Measurements from ENCODE around the gene FALEC.

The FALEC gene

DNA sequence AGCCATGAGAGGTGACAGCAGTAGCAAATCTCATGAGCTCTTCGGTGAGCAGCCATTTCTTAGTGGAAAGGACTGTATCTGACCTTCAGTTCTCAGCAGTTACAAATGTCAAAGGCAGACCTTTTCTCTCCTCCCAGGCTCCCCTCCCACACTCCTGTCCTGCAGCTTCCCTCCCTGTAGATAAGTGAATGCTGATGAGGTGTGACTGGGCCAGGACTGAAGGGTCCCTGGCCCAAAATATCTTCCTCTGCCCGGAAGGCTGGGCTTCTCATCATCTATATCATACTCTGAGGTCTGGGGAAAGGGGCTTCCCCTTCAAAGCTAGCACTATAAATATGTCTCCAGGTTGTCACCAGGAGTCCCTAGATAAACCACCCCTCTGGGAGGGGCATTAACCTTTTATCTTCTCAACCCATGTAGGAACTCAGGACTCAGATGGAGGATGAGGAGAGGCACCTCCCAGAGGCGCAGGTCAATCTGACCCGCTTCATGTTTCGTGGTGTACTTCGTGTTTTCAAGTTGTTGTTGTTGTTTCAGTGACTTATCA, 30.0 kb downstream of the FALEC start:
- no peak for DNase-seq (ENCODE audit: low read depth)

GRCh38 chr1:150546294-150546937, 30.9 kb downstream of the FALEC start:
- no peak for DNase-seq (ENCODE audit: low read depth)

GRCh38 chr1:150548324-150548631, 32.7 kb downstream of the FALEC start:
- DNase-seq (ENCODE audit: low read depth) = no peak

DNA sequence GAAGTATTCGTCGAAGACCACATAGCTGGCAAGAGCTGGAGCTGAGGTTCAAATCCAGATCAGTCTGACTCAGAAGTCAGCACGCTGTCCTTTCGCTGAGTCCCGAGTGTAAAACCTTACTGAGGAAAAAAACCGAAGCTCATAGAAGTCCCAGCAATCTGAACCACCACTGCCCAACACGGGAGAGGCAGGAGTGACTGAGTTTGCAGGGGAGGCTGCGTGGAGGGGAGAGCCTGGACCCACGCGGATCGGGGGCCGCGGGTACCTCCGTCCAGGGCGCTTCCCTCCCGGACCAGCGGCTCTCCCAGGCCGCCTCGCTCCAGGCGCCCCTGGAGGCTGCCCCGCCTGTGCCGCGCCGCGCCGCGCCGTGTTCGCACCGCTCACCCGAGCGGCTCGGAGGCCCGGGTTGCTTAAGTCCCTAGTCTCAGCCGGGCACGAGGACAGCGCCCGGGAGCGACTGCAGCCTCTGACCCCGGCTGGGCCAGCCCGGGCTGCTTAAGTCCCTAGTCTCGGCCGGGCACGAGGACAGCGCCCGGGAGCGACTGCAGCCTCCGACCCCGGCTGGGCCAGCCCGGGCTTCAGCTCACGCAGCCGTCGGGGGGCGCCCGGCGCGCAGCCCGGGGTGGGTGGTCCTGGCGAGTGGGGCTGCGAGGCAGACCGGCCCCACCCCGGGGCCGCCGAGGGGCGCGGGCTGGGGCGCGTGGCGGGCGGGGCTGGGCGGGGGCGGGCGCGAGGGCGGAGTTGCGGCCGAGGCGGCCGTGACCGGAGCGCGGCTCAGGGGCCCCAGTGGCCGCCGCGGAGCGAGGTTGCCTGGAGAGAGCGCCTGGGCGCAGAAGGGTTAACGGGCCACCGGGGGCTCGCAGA, 33.3 kb downstream of the FALEC start, which contains the start of gene ADAMTSL4:
TSS of gene ADAMTSL4 (plus strand) at position 777 of the 864 bp plus-strand sequence. CDS start 2,881 bp downstream, outside the sequence.
- DNase-seq (ENCODE audit: low read depth) = no peak

- DNase-seq (ENCODE audit: low read depth) = no peak
Observed at GRCh38 chr1:150549496-150550221, 34.1 kb downstream of the FALEC start.

- DNase-seq (ENCODE audit: low read depth) = no peak
Observed at GRCh38 chr1:150550222-150551050, 34.9 kb downstream of the FALEC start.

GRCh38 chr1:150551051-150551783, 35.7 kb downstream of the FALEC start:
- no peak for DNase-seq (ENCODE audit: low read depth)

- no peak for DNase-seq (ENCODE audit: low read depth)
Observed at GRCh38 chr1:150551784-150552127, 36.2 kb downstream of the FALEC start.

DNA sequence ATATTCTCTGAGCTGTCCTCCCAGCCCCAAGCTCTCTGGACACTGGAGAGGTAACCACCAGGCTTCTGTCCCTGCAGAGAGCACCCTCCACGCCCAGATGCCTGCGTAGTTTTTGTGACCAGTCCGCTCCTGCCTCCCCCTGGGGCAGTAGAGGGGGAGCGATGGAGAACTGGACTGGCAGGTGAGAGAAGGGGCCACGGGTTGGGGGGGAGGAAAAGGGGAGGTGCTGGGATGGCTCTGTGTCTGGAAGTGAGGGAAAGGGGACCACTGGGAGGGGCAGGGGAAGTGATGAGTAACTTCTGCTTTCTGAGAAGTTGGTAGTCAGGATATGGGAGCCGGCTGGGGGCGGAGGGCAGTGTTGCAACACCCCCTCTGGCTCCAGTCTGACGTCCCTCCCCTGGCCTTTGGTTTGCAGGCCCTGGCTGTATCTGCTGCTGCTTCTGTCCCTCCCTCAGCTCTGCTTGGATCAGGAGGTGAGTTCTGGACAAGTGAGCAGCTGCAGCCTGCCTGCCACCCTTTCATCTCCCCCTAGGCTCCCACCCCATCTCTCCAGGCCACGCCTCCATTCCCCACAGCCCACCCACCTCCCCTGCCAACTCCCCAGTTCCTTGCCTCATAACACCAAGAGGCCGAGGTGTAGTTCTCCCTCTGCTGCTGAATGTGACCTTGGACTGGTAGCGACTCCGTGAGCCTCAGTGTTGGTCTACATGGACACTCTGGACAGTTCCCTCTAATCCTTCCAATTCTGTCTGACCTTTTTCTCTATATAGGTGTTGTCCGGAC, 36.8 kb downstream of the FALEC start:
- DNase-seq (ENCODE audit: low read depth) = no peak

DNA sequence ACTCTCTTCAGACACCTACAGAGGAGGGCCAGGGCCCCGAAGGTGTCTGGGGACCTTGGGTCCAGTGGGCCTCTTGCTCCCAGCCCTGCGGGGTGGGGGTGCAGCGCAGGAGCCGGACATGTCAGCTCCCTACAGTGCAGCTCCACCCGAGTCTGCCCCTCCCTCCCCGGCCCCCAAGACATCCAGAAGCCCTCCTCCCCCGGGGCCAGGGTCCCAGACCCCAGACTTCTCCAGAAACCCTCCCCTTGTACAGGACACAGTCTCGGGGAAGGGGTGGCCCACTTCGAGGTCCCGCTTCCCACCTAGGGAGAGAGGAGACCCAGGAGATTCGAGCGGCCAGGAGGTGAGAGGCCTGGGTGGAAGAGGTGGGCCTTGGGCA, 37.3 kb downstream of the FALEC start:
- no peak for DNase-seq (ENCODE audit: low read depth)

DNA sequence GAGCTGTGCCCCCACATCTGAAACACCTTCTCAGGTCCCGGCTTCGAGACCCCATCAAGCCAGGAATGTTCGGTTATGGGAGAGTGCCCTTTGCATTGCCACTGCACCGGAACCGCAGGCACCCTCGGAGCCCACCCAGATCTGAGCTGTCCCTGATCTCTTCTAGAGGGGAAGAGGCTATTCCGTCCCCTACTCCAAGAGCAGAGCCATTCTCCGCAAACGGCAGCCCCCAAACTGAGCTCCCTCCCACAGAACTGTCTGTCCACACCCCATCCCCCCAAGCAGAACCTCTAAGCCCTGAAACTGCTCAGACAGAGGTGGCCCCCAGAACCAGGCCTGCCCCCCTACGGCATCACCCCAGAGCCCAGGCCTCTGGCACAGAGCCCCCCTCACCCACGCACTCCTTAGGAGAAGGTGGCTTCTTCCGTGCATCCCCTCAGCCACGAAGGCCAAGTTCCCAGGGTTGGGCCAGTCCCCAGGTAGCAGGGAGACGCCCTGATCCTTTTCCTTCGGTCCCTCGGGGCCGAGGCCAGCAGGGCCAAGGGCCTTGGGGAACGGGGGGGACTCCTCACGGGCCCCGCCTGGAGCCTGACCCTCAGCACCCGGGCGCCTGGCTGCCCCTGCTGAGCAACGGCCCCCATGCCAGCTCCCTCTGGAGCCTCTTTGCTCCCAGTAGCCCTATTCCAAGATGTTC, 38.0 kb downstream of the FALEC start:
- DNase-seq (ENCODE audit: low read depth) = no peak

- DNase-seq (ENCODE audit: low read depth) = no peak
Observed at GRCh38 chr1:150554086-150554452, 38.5 kb downstream of the FALEC start.

GRCh38 chr1:150555198-150555970, 39.8 kb downstream of the FALEC start:
- no peak for DNase-seq (ENCODE audit: low read depth)

DNA sequence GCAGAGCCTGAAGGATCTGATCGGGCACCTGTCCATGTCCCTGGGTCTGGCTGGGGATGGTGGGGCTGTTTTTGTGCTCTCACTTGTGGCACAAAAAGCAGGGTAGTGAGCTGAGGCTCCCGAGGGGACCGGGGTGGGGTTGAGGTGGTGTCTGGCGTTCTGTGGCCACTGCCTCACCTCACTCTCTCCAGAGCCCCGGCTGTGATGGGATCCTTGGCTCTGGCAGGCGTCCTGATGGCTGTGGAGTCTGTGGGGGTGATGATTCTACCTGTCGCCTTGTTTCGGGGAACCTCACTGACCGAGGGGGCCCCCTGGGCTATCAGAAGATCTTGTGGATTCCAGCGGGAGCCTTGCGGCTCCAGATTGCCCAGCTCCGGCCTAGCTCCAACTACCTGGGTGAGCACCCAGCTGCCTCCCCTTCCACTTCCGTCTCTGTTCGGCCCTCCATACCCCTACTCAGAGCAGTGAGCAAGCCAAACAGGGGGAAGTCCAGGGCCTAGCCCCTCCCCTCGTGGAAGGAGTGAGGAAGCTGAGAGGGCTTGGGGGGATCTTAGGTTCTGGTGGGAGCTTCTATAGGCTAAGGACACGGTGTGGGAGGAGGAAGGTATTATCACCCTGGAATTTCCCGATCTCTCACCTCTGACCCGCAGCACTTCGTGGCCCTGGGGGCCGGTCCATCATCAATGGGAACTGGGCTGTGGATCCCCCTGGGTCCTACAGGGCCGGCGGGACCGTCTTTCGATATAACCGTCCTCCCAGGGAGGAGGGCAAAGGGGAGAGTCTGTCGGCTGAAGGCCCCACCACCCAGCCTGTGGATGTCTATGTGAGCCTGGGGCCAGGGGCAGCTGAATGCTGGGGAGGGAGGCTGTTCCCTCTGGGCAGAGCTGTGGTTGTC, 40.7 kb downstream of the FALEC start:
- no peak for DNase-seq (ENCODE audit: low read depth)

- DNase-seq (ENCODE audit: low read depth) = no peak
Observed at GRCh38 chr1:150557065-150557600, 41.6 kb downstream of the FALEC start.

- DNase-seq (ENCODE audit: low read depth) = no peak
Observed at GRCh38 chr1:150557813-150558212, 42.3 kb downstream of the FALEC start.

- DNase-seq (ENCODE audit: low read depth) = no peak
Observed at GRCh38 chr1:150558303-150558704, 42.8 kb downstream of the FALEC start.

Measured in activated gamma-delta T cell treated with anti-CD3 and anti-CD28 coated beads, Interleukin-2, amount 50 U/mL, for 16 hours (primary cell).